ENCODE results near the gene SLC16A6.
"Not testable (repeated sequence)": the region's sequence is repeated elsewhere in the genome, so short reads cannot be mapped to it uniquely, and the experiment has no call there.

Gene SLC16A6

DNA sequence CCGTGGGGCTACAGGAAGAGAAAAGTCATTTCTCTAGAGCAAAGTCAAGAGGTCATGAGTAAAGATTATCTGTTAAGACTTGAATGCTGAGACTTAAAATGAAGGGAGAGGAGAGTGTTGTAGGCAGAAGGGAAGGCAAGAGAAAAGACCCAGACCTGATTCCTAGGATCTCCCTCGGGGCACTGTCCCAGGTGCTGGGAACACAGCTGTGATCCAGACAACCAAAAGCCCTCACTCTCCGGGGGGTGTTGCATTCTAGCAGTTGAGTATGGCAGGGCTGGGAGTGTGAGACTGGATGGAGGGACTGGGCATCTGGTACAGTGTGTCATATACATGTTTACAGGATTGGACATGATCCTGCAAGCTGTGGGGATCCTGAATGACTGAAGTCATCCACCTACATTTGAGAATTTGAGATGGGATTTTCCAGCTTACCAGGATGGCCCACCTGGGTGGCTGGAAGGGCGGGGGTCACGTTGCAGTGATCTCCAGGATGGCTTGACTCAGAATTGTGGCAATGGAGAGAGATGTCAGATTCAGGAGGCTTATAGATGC lies 29.5 kb upstream of the SLC16A6 start:
- TF ChIP-seq POLR2A (IDR thresholded peaks at IDR 0.05; ENCODE audit: low read length) (no peak), GATA1 (IDR thresholded peaks at IDR 0.05; ENCODE audit: low read depth, low read length) (no peak)
- no peak for DNase-seq

DNA sequence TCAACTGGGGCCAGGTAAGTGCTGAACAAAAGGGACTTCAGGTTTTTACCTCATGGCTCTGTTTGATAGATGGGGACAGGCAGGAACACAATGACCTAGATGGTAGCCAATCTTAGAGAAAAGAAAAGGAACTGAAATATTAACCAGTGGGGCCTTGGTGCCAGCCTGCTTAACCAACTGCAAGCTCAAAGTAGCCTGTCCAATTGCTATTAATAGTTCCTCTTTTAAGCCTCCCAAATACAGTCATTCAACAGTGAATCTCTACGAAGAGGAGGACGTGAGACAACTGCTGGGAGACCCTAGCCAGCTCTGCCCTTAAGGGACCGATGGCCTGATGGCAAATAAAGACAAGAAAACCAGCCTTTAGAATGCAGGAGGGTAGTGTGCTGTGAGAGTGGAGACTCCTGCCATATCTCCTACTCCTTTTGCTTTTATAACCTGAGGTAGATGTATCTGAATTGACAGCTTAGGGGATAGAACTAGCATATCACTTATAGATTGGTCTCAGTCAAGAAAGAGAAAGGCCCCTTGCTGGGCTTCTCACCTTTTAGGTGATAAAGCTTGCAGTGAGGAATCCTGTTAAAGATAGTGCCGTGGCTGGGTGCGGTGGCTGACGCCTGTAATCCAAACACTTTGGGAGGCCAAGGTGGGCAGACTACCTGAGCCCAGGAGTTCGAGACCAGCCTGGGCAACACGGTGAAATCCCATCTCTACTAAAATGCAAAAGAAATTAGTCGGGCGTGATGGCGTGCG lies 28.7 kb upstream of the SLC16A6 start:
- no peak for DNase-seq
- TF ChIP-seq GATA1 (IDR thresholded peaks at IDR 0.05; ENCODE audit: low read depth, low read length), result no peak
- no peak for TF ChIP-seq POLR2A (IDR thresholded peaks at IDR 0.05; ENCODE audit: low read length)

DNA sequence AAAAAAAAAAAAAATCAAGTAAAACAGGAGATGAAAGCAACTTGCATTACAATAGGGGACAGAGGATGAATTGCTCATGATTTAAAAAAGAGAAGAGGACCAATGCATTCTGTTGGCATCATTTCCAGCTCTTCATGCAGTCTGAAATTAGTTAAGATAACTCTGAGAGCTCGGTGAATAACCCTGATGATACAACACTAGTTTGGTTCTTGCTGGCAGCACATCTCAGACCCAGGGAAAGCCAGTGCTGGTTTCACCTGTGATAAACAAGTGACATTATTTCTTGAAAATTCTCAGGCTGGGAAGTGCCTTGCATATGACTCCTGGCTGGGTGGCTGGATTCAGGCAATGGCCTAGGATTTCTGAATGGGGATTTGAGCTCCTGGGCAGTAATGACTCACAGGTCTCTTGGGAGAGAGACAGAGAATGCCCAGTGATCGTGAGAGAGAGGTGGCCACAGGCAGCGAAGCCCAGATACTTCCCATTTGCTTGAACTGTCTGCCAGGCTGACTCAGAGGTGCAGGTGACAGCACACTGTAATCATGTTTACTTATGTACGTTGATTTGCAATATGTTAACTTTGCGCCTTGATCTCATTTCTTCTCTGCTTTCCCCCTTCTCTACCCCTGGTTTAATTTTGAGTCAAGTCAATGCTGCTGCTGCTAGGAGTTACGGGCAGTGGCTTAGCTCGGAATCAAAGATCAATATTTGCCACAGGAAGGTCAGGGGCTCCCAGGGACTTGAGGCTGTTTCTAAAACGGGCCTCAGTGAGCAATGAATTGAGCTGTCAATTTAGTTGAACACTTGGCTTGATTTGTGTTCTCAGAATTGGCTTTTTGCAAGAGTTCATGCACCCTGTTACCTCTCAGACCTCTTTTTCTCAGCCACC lies 27.4 kb upstream of the SLC16A6 start:
- no peak for DNase-seq
- no peak for TF ChIP-seq GATA1 (IDR thresholded peaks at IDR 0.05; ENCODE audit: low read depth, low read length)
- TF ChIP-seq POLR2A (IDR thresholded peaks at IDR 0.05; ENCODE audit: low read length), result no peak

DNA sequence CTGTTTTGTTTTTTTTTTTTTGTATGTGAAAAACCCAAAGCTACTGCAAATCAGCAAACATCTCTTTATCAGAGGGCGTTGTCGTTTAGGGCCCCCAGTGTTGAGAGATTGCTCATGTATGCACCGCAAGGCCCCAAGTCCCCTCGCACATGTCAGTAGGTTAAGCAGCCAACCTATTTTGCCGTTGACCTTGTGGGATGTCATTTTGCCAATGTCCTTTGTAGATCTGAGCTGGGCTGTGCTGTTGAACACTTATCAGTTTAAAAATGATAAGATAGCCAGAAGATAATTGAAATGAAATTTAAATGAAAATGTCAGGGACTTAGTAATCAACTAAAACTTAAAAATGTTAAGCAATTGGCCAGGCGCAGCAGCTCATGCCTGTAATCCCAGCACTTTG lies 26.5 kb upstream of the SLC16A6 start:
- no peak for DNase-seq
- no peak for TF ChIP-seq POLR2A (IDR thresholded peaks at IDR 0.05; ENCODE audit: low read length)
- no peak for TF ChIP-seq GATA1 (IDR thresholded peaks at IDR 0.05; ENCODE audit: low read depth, low read length)

DNA sequence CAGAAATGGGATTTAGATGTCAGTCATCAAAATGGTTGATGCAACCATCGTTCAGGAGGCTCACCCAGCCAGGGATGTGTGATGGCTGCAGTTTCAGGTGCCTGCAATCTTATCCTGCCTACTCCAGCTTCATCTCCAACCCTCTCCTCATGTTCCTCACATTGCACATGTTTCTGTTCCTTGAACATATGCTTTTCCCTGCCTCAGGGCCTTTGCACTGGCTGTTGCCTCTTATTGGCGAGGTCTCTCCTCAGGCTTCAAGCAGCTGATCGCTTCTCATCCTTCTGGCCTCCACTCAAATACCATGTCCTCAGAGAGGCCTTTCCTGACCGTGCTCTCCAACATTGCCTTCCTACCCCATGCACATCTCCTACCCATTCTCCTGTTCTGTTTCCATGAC lies 25.0 kb upstream of the SLC16A6 start:
- no peak for DNase-seq
- TF ChIP-seq POLR2A (IDR thresholded peaks at IDR 0.05; ENCODE audit: low read length) (no peak), GATA1 (IDR thresholded peaks at IDR 0.05; ENCODE audit: low read depth, low read length) (no peak)

DNA sequence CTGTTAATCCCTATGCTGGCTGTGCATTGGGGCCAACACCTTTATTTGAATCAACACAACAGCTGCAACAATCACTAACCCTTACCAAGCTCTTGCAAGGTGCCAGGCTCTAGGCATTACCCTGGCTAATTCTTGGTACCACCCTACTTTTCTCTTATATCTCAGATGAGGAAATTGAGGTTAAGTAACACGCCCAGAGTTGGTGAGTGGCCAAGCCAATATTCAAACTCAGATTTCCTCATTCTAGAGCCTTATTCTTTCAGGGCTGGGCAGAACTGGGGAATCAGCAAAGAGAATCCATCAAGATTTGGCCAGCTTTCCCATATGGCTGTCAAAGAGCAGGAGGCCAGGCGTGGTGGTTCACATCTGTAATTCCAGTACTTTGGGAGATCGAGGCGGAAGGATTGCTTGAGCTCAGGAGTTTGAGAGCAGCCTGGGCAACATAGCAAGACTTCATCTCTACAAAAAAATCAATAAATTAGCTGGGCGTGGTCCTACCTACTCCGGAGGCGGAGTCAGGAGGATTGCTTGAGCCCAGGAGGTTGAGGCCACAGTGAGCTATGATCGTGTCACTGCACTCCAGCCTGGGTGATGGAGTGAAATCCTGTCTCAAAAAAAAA lies 24.1 kb upstream of the SLC16A6 start:
- DNase-seq, result no peak
- TF ChIP-seq GATA1 (IDR thresholded peaks at IDR 0.05; ENCODE audit: low read depth, low read length), result no peak

DNA sequence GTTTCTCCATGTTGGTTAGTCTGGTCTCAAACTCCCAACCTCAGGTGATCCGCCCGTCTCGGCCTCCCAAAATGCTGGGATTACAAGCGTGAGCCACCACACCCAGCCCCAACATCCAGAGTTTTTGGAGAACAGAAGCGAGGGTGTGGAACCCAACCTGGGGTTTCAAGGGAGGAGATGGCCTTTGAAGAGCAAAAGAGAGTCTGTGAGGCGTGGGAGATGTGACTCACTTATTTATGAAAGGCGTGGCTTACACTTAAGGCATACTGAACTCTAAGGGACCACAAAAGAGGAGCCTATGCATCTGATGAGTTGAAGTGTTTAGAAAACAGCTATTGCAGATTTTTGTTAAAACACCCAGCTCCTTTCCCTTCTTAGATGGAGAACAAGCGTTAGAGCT lies 19.2 kb upstream of the SLC16A6 start:
- no peak for DNase-seq
- TF ChIP-seq GATA1 (IDR thresholded peaks at IDR 0.05; ENCODE audit: low read depth, low read length), result no peak
- TF ChIP-seq POLR2A (IDR thresholded peaks at IDR 0.05; ENCODE audit: low read length), result no peak

DNA sequence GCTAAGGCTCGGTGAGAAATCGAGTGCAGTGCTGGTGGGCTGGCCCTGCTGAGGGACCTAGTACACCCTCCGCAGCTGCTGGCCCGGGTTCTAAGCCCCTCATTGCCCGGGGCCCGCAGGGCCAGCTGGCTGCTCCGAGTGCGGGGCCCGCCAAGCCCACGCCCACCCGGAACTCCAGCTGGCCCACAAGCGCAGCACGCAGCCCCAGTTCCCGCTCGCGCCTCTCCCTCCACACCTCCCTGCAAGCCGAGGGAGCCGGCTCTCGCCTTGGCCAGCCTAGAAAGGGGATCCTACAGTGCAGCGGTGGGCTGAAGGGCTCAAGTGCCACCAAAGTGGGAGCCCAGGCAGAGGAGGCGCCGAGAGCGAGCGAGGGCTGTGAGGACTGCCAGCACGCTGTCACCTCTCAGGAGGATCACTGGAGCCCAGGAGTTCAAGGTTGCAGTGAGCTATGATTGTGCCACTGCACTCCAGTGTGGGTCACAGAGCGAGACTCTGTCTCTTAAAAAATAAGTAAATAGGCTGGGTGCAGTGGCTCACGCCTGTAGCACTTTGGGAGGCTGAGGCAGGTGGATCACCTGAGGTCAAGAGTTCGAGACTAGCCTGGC lies 18.2 kb upstream of the SLC16A6 start:
- DNase-seq, result not testable (repeated sequence)

DNA sequence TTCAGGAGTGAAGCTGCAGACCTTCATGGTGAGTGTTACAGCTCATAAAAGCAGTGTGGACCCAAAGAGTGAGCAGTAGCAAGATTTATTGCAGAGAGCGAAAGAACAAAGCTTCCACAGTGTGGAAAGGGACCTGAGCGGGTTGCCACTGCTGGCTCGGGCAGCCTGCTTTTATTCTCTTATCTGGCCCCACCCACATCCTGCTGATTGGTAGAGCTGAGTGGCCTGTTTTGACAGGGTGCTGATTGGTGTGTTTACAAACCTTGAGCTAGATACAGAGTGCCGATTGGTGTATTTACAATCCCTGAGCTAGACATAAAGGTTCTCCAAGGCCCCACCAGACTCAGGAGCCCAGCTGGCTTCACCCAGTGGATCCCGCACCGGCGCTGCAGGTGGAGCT lies 17.6 kb upstream of the SLC16A6 start:
- DNase-seq, result not testable (repeated sequence)

DNA sequence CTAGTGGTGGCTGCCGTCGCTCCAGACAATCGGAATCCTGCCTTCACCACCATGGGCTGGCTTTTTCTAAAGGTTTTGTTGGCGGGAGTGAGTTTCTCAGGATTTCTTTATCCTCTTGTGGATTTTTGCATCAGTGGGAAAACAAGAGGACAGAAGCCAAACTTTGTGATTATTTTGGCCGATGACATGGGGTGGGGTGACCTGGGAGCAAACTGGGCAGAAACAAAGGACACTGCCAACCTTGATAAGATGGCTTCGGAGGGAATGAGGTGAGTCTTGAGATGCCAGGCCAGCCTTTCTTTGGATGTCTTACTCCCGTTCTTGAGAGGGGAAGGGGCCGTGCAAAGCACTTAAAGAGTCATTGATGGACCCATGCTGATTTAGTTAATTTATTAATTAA lies 16.5 kb upstream of the SLC16A6 start:
- TF ChIP-seq GATA1 (IDR thresholded peaks at IDR 0.05; ENCODE audit: low read depth, low read length), result no peak
- no peak for TF ChIP-seq POLR2A (IDR thresholded peaks at IDR 0.05; ENCODE audit: low read length)
- DNase-seq, result no peak

DNA sequence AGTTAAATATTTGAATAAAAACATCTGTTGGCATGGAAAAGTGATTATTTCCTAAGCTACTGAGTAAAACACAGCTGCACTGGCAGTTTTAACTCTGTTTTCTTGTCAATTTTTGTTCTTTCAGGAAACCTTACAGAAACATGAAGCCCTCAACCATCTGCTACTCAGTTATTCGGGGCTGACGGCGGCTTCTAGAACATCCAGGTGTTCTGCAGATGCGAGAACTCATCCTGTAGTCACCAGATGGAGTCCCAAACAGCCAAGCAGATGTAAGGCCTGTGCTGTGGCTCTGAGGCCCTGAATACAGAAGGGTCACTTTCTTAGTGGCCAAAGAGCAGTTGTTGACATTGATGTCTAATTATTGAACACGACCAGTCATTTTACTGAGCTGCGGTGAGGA lies 15.9 kb upstream of the SLC16A6 start:
- DNase-seq, result no peak
- TF ChIP-seq GATA1 (IDR thresholded peaks at IDR 0.05; ENCODE audit: low read depth, low read length) (no peak), POLR2A (IDR thresholded peaks at IDR 0.05; ENCODE audit: low read length) (no peak)

DNA sequence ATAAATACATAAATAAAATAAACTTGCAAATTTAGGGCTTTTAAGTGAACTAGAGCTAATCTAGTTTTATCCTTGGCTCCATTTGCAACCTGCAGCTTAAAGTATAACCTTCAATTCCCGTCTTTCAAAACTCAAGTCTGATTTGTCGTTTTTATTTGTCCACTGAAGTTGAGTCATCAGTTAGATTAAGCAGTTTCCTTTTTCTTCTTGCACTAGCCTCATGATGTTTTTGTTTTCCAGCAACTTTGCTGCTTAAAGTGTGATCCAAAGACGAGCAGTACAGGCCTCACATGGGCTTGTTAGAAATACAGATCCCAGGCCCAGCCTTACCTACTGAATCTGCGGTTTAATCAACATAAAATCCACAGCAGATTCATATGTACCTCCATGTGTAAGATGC lies 14.2 kb upstream of the SLC16A6 start:
- TF ChIP-seq POLR2A (IDR thresholded peaks at IDR 0.05; ENCODE audit: low read length), result no peak
- no peak for TF ChIP-seq GATA1 (IDR thresholded peaks at IDR 0.05; ENCODE audit: low read depth, low read length)
- DNase-seq, result no peak

DNA sequence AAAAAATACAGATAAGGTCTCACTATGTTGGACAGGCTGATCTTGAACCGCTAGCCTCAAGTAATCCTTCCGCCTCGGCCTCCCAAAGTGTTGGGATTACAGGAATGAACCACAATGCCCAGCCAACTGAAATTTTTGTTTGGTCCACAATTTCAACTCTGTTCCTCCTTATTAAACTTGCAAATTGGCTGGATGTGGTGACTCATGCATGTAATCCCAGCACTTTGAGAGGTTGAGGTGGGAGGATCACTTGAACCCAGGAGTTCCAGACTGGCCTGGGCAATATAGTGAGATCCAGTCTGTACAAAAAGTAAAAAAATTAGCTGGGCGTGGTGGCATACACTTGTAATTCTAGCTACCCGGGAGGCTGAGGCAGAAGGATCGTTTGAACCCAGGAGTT lies 13.8 kb upstream of the SLC16A6 start:
- no peak for DNase-seq
- TF ChIP-seq GATA1 (IDR thresholded peaks at IDR 0.05; ENCODE audit: low read depth, low read length) (no peak), POLR2A (IDR thresholded peaks at IDR 0.05; ENCODE audit: low read length) (no peak)

DNA sequence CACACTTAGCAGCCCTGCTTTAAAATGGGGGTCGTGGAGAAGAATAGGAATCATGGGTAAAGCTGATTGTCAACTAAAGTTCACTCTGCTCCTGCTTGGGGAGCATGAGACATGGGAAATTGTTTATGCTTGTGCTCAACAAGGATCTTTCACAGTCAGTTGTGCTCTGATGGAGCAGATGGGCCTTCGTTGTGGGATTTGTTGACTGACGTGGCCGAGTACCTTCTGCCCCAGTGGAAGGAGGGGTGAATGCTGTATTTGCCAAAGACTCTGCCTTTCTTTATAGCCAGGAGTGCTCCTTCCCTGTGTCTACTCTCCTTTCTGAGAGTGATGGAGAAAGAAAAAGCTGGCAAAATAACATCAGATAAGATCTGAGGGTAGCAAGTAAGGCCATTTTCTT lies 11.7 kb upstream of the SLC16A6 start:
- TF ChIP-seq GATA1 (IDR thresholded peaks at IDR 0.05; ENCODE audit: low read depth, low read length) (no peak), POLR2A (IDR thresholded peaks at IDR 0.05; ENCODE audit: low read length) (no peak)
- no peak for DNase-seq

All from erythroblast (primary cell).